GM21423 (cell line): Measurements from ENCODE around the gene TCF23.
"Not testable (repeated sequence)": the region's sequence is repeated elsewhere in the genome, so short reads cannot be mapped to it uniquely, and the experiment has no call there.

ENCODE experiments used
- ATAC-seq: cut with Tn5 transposase; IDR thresholded peaks from one replicate; pipeline ENCODE4 v1.9.1; 2021; ENCODE audit warnings: mild to moderate bottlenecking, moderate library complexity; ENCODE audit not compliant: unreplicated experiment

TCF23 gene

DNA sequence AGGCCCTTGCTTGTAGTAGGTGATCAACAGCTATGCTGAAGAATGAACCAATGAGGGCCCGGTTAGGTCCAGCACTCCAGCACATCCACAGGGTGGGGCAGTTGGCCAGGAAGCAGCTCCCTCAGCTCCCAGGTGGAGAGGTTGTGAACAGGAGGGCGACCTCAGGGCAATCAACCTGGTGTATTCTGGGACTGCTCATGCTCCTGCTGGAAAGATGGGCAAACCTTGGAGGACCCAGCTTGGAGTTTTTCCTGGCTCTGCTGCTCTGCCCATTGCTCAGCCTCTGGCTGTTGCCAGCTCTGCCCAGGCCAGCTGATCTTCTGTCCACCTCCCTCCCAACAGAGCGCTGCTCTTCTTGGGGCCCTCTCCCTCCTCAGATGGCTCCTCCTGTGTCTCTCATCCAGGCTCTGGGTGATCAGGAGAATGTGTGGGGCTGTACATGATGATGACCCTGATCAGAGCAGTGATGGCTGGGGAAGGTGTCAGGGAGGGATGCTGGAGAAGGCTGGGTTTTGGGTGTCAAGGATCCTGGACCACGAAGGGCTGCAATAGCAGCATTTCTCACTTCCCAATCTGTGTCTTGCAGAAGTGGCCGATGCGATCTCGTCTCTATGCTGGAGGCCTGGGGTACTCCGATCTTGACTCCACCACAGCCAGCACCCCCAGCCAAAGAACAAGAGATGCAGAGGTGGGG is 3.4 kb downstream of the TCF23 start:
- no peak for ATAC-seq

- ATAC-seq: no peak
Measured at GRCh38 chr2:27152796-27153464, 4.1 kb downstream of the TCF23 start.

DNA sequence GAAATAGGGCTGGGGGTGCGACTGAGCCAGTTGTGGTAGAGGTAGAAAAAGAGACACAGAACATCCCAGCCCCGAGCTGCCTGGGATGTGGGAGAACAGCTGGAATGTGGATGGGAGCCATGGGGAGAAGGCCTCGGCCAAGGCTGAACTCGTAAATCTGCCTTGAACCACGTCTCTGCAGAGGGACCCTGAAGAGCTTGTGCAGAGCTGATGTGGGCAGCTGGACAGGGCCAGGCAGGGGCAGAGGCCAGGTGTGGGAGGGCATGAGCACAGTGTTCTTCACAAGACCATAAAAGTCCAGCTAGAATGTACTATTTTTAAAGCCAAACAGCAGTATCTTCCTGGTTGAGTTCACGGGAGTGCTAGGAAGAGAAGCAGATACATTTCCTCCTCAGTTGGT is 5.7 kb downstream of the TCF23 start:
- ATAC-seq: no peak

GRCh38 chr2:27155069-27155520 is 6.3 kb downstream of the TCF23 start:
- ATAC-seq: no peak

DNA sequence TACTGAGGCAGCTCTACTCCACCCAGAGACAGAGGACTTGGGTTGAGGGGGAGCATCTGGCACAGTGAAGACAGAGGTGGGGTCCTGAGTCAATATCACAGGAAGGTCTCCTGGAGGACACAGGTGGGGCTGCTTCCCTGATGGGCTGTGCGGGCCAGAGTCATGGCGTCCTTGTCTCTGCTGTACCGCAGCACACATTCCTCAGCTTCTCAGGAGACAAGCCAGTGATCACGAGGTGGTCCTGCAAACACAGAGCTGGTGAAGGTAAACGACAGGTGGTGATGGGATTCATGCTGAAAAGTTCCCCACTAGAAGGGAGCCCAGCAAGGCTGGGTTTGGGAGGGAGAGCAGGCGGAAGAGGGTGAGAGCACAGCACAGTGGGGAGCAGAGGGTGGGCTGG is 9.7 kb downstream of the TCF23 start:
- ATAC-seq: no peak

DNA sequence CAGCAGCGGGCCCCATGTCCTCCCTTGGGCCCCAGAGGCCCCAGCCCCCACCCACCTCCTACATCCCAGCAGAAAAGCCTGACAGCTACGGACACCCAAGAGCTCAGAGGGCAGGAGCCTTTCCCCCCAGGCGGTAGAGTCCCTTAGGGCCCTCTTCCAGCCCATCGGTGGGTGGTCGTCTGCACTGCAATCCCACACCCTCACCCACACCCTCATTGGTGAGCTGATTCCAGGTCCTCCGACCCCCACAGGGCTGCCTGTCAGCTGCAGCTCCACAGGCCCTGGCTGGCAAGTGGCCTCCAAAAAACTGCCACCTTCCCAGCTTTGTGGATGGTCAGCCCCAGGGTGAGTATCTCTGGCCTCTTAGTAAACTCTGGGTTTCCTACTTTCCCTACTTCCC is 10.5 kb downstream of the TCF23 start:
- ATAC-seq: no peak

DNA sequence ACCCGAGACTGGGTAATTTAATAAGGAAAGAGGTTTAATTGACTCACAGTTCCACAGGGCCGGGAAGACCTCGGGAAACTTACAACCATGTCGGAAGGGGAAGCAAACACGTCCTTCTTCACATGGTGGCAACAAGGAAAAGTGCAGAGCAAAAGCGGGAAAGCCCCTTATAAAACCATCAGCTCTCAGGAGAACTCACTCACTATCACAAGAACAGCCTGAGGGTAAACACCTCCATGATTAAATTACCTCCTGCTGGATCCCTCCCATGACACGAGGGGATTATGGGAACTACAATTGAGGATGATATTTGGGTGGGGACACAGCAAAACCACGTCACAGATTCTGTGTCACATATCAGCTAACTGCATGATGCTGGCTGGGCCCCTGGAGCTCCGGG is 11.4 kb downstream of the TCF23 start:
- ATAC-seq: no peak

DNA sequence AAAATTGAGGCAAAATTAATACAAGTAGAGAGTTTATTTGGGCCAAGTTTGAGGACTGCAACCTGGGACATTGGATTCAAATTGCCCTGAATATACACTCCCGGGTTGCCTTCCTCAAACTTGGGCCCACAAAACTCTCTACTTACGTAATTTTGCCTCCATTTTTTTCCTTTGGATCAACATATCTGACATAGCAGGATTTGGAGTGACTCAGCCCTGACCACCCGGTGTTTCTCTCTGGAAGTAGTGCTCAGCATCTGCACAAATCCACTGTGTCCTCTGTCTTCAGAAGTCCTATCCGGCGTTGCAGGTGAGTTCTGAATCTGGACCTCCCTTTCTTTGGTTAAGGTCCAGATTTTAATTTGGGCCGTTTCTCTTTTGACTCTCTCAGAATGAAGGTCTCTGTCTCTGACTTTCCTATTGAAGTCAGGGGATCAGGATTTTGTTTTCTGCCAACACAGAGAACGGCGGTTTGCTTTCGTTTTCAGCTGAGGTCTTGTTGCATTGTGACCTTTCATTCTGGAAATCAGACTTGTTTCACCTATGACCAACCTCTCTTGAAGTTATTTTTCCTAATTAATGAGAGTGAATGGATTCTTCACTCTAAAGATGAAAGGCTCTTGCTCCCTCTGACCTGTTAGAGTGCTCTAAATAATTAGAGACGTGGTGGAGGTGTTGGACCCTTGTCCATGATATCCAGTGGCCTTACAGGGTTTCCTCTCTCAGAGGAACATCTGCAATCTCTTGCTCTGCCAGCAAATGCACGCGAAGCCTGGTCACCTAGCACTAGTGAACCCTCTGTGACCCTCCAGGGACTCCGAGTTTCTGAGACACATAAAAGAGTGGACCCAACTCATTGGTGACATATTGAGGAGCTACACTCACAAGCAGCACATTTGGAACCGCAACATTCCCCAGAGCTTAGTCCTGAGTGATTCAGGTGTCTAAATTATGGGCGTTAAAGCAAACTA is 13.6 kb downstream of the TCF23 start:
- no peak for ATAC-seq

- no peak for ATAC-seq
Measured at GRCh38 chr2:27164960-27165763, 16.4 kb downstream of the TCF23 start.

DNA sequence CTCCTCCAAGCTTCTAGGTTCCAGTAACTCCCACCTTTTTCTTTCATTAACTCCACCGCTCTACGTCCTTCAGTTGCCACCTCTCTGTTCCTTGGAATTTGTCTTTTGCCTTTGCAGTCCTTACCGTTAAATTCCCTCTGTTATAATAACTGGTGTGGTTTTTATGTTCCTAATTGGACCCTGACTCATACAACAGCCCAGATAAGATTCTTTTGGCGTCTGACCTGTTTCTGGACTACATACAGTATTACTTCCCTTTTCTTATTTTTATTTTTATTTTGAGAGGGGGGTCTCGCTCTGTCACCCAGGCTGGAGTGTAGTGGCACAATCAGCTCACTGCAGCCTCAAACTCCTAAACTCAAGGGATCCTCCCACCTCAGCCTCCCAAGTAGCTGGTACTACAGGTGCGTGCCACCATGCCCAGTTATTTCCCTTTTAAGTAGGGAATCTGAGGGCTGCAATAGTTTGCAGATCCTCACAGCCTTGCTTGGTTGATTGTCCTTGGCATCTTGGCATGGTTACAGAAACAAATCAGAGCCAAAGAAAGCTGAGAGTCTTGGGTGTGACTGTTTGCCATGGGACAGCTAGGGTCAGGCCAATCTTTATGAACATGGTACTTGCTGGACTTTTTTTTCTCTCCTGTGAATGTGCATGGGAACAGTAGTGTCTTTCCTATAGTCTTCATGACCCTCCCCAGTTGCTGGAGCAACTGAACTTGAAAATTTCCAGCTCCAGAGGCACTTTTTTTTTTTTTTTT is 22.0 kb downstream of the TCF23 start:
- no peak for ATAC-seq

DNA sequence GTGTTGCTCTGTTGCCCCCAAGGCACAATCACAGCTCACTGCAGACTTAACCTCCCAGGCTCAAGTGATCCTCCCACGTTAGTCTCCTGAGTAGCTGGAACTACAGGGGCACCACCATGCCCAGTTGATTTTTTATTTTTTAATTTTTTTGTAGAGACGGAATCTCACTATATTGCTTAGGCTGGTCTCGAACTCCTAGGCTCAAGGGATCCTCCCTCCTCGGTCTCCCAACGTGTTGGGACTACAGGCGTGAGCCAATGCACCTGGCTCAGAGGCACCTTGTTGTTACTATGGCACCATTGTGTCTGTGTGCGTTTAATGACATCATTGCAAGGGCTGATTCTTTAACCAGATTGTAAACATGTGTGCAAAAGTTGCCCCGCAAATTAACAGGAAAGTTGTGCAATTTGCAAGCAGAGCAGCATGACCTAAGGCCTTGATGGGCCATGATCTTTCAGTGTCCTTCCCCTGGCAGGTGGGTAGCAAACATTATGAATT is 22.6 kb downstream of the TCF23 start:
- no peak for ATAC-seq

DNA sequence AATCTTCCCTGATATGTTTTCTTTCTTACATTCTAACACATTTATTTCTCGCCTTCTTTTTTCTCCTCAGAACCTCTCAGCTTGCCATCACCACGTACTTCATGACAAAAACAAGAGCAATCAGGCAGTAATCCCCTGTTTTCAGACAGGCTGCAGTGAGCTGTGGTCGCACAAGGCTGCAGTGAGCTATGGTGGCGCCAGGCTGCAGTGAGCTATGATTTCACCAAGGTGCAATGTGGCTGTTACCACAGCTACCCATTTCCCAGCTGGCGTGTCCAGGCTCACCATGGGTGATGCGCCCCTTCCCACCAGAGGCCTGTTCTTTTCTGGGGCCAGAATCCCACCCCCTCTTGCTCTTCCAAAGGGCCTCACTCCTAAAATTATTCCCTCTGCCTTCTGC is 25.8 kb downstream of the TCF23 start:
- no peak for ATAC-seq

GRCh38 chr2:27175330-27175729 is 26.5 kb downstream of the TCF23 start:
- ATAC-seq: no peak

DNA sequence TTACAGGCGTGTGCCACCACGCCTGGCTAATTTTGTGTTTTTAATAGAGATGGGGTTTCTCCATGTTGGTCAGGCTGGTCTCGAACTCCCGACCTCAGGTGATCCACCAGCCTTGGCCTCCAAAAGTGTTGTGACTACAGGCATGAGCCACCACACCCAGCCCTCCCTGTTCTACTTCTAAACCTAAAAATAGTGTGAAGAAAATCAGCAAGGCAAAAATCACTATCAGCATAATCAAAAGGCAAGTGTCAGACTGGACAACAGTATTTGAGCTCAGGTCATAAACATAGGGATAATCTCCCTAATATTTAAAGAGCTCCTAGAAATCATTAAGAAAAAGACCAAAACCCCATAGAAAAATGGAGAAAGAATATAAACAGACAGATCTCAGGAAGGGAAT is 27.0 kb downstream of the TCF23 start:
- ATAC-seq: not testable (repeated sequence)

DNA sequence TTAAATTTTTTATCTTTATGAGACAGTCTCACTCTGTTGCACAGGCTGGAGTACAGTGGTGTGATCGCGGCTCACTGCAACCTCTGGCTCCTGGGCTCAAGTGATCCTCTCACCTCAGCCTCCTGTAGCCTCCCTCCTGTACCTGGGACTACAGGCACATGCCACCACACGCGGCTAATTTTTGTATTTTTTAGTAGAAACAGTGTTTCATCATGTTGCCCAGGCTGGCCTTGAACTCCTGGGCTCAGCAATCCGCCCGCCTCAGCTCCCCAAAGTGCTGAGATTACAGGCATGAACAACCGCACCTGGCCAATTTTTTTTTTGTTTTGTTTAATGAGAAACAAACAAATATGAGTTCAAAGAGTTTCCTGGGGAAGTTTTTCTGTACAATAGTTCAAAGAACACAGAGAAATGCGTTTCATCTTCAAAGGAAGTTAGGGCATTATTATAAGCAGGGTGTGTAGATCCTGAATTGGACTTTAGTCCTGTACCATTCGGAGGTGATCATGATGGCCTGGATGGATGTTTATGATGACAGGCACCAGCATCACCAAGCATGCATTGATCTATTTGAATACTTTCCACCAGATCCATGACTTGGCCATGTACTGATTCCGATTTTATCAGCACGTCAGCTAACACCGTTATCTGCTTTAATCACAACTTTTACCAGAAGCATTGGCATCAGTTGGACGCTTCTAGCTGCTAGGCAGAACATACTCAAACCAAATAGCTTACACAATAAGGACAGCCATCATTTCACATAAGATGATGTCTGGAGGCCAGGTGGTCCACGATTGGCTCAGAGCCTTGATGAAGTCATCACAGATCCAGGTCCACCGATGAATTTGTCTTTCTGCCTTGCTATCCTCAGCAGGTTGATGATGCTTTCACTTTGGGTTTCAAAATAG is 28.9 kb downstream of the TCF23 start:
- ATAC-seq: no peak

DNA sequence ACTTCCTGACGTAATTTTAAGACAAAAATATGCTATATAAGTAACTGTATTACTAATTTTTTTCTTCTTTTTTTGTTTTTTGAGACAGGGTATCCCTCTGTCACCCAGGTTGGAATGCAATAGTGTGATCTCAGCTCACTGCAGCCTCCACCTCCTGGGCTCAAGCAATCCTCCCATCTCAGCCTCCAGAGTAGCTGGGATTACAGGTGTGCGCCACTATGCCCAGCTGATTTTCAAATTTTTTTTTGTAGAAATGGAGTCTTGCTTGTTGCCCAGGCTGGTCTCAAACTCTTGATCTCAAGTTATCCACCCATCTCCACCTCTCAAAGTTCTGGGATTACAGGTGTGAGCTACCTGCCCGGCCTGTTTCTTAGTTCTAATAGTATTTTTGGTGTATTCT is 29.7 kb downstream of the TCF23 start:
- no peak for ATAC-seq

DNA sequence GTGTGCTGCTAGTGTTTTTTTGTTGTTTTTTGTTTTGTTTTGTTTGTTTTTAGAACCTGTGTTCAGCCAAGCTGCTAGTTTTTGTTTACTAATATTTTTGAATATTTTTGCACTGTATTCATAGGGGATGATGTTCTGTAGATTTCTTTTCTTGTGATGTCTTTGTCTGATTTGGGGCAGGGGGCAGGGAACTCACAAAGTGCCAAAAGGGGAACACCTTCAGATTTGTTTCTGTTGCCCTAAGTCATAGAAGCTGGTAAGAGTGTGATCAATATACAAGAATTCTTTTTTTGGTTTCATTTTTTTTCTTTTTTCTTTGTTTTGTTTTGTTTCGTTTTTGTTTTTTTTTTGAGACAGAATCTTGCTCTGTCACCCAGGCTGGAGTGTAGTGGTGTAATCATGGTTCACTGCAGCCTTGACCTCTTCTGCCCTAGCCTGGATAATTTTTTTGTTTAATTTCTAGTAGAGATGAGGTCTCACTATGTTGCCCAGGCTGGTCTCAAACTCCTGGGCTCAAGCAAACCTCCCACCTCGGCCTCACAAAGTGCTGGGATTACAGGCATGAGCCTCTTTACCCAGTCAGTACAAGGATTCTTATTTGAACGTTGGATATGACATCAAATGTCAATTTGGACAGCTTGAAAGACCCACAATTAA is 30.7 kb downstream of the TCF23 start:
- ATAC-seq: no peak

DNA sequence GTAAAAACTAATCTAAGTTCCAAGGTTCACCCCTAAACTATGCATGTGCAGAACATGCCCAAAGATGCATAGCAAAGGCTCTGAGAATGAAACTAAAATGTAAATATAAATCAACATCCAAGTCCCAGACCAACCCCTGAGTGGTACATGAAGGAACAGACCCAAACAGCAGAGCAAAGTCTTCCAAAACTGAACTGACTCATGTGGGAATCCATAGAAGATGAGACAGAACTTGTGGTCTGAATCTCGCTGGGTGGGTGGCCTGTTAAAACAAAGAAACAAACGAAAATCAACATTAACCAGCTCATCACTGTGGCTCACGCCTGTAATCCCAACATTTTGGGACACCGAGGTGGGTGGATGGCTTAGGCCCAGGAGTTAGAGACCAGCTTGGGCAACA is 33.5 kb downstream of the TCF23 start:
- no peak for ATAC-seq
